Midbrain (tissue), 1 donor: ENCODE measurements around the gene MPDZ.
A peak's percentile ranks its signal among the peaks of the same experiment; 100 is the strongest.

Experiments
- DNase-seq: peaks from one replicate; lab custom pipeline; 2025; lab: John Stamatoyannopoulos, UW

MPDZ gene

GRCh38 chr9:13279284-13280141 is at the start of gene MPDZ:
Gene MPDZ (minus strand): TSS chr9:13279692. CDS start chr9:13250315, 29,377 bp downstream.
- DNase-seq: peak; percentile 72

GRCh38 chr9:13324988-13325387 is 45.5 kb upstream of the MPDZ start:
- no peak for DNase-seq

- no peak for DNase-seq
Measured at GRCh38 chr9:13322828-13323550, 43.5 kb upstream of the MPDZ start.

GRCh38 chr9:13318027-13318426 is 38.5 kb upstream of the MPDZ start:
- DNase-seq: no peak

- no peak for DNase-seq
Measured at GRCh38 chr9:13296972-13297371, 17.5 kb upstream of the MPDZ start.

- no peak for DNase-seq
Measured at GRCh38 chr9:13295556-13295955, 16.1 kb upstream of the MPDZ start.

GRCh38 chr9:13292782-13293181 is 13.3 kb upstream of the MPDZ start:
- no peak for DNase-seq

- no peak for DNase-seq
Measured at GRCh38 chr9:13292158-13292557, 12.7 kb upstream of the MPDZ start.

GRCh38 chr9:13291718-13292117 is 12.2 kb upstream of the MPDZ start:
- no peak for DNase-seq

- no peak for DNase-seq
Measured at GRCh38 chr9:13284011-13284410, 4.5 kb upstream of the MPDZ start.

- DNase-seq: no peak
Measured at GRCh38 chr9:13282998-13283397, 3.5 kb upstream of the MPDZ start.

GRCh38 chr9:13281356-13282016 is 2.0 kb upstream of the MPDZ start:
- no peak for DNase-seq

- peak; percentile 76 for DNase-seq
Measured at GRCh38 chr9:13278368-13279246, 885 bp downstream of the MPDZ start.

- no peak for DNase-seq
Measured at GRCh38 chr9:13278023-13278367, 1.5 kb downstream of the MPDZ start.

GRCh38 chr9:13274886-13275641 is 4.4 kb downstream of the MPDZ start:
- DNase-seq: no peak

- no peak for DNase-seq
Measured at GRCh38 chr9:13270734-13271133, 8.8 kb downstream of the MPDZ start.

- DNase-seq: no peak
Measured at GRCh38 chr9:13269589-13270452, 9.7 kb downstream of the MPDZ start.

- DNase-seq: no peak
Measured at GRCh38 chr9:13268469-13268868, 11.0 kb downstream of the MPDZ start.

- no peak for DNase-seq
Measured at GRCh38 chr9:13267743-13268142, 11.7 kb downstream of the MPDZ start.

- no peak for DNase-seq
Measured at GRCh38 chr9:13266167-13266566, 13.3 kb downstream of the MPDZ start.
